Fibroblast of villous mesenchyme (primary cell): Measurements from ENCODE around the gene CTNNA1. TPM values are rescaled to one million over a fixed set of nuclear protein-coding genes. Genes with fewer than 3 reads are reported as not detected.

Source experiments
- DNase-seq: peaks from one replicate; pipeline ENCODE4 v3.0.0-alpha.2; 2010; ENCODE audit warnings: low read depth
- H3K4me3 ChIP-seq: 2 replicates; pipeline ENCODE4 v1.5.1; 2011; ENCODE audit warnings: low read depth, mild to moderate bottlenecking, low read length
- CTCF ChIP-seq: IDR thresholded peaks from 2 replicates; pipeline ENCODE4 v1.5.1; 2012; ENCODE audit warnings: low read depth, mild to moderate bottlenecking, low read length; ENCODE audit not compliant: insufficient read depth
- total RNA-seq: library from RNA; depleted of rRNA; stranded (reverse); fragments of >200 nt; gene quantifications from 2 replicates; pipeline ENCODE4 v1.2.3, GENCODE V29; 2012

Gene CTNNA1
- total RNA-seq, 1 donor = 461 TPM

DNA sequence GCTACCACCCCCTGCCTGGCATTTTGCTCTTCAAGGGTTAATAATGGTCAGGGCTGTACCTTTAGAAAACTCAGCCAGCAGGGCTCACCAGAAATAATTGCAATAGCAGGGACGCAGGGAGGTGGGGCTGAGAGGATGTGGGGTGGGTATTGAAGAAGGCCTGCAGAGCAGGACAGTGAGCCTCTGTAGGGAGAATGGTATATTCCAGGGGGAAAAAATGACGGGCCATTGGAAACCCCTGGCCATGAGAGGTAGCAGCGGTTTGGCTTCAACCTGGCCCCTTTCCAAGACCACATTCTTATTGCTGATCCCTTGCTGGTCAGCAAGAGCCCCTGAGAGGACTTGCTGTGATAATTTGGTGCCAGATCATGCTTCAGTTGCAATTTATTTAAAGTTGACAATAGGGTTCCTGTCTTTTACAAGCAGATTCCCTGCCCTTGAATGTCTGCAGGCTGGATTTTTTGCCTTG, 36.7 kb upstream of the CTNNA1 start:
- TF ChIP-seq CTCF = no peak
- DNase-seq = no peak
- no peak overlapping the region for H3K4me3 ChIP-seq

GRCh38 chr5:138717399-138717798, 35.8 kb upstream of the CTNNA1 start:
- no peak for DNase-seq
- no peak for TF ChIP-seq CTCF
- no peak overlapping the region for H3K4me3 ChIP-seq

DNA sequence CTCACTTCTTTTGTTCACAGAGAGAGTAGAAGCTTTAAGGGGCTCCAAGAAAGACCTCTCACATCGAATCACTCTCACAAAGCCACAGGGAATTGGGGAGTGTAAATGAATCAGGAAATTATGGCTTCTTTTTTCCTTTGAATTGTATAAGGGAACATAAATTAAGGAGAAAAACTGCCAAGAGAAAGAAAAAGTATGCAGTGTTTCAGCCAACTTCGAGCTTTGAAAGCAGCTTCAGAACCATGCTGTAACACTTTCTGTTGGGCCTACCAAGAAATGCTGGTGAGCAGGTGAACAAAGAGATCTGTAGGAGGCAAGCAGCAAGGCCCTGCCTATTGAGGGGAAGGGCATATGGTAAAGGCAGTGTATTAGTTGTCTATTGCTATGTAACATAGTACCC, 33.4 kb upstream of the CTNNA1 start:
- DNase-seq = no peak
- H3K4me3 ChIP-seq = no peak overlapping the region
- TF ChIP-seq CTCF = no peak

DNA sequence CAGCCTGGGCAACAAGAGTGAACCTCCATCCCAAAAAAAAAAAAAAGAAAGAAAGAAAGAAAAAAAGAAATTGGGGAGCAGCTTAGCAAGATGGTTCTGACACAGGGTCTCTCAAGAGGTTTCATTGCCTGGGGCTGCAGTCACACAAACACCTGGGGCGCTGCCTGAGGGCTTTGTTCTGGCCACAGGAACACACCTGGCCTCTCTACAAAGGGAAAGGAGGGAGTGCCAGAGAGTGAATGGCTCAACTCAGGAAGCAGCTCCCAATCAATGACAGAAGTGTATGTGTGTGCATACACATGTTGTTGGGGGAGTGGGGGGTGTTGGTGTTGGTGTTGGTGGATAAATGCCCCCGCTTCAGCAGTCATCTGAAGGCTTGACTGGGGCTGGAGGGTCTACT, 32.4 kb upstream of the CTNNA1 start:
- H3K4me3 ChIP-seq = no peak overlapping the region
- DNase-seq = no peak
- no peak for TF ChIP-seq CTCF

DNA sequence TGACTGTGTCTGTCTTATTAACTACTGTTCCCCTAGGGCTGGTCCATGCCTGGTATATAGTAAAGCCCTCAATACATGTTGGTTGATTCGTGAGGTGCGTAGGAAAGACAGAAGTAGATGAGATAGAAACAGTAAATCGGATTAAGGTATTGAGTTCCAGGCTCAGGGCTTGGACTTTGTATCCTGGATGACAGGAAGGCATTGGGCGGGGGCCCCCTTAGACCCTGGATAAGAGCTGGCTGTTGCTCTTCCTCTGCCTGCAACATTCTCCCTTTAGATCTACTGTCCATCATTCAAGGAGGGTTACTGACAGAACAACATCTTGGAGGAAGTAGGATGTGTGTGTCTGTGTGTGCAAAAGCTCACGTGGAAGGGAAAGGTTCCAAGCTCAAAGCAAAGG, 31.2 kb upstream of the CTNNA1 start:
- TF ChIP-seq CTCF = no peak
- no peak for DNase-seq
- H3K4me3 ChIP-seq = no peak overlapping the region

GRCh38 chr5:138722544-138723177, 30.6 kb upstream of the CTNNA1 start:
- H3K4me3 ChIP-seq = no peak overlapping the region
- no peak for DNase-seq
- no peak for TF ChIP-seq CTCF

DNA sequence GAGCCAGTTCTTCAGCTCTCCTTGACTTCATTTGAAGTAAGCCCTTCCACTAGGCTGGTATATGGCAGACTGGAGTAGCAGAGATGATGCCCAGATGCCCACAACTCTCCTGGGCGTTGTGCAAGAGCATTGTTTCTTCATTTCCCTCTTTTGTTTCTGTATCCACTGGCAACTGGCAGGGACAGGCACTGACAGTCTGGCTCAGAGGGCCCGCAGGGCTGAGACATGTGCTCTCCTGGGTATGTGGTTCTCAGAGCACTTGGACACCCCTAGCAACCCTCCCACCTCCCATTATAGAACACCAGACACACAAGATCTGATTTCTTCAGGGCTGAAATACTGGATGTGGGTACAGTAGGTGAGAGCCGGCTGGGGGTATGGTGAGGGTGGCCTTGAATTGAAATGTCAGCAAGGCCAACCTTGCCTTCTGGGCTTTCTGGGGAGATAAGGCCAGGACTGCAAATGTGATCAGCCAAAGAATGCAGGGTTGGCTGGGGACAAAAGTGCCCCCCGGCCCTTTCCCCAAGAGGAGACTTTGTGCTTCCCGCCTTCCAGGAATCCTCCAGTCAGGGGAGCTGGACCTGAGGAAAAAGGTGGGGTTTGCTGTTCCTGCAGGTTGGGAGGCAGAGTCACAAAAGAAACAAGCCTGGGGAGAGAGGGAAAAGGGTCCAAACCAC, 28.6 kb upstream of the CTNNA1 start:
- no peak for TF ChIP-seq CTCF
- DNase-seq = no peak

More for the DNA sequence above, 28.6 kb upstream of the CTNNA1 start:
- no peak overlapping the region for H3K4me3 ChIP-seq
